HG03108 (cell line): ENCODE data around the gene NAIF1.
"Not testable (repeated sequence)": the region's sequence is repeated elsewhere in the genome, so short reads cannot be mapped to it uniquely, and the experiment has no call there.

ENCODE experiments used
- ATAC-seq: cut with Tn5 transposase; IDR thresholded peaks from one replicate; pipeline ENCODE4 v1.9.1; 2021; ENCODE audit warnings: moderate library complexity; ENCODE audit not compliant: unreplicated experiment

Gene NAIF1

DNA sequence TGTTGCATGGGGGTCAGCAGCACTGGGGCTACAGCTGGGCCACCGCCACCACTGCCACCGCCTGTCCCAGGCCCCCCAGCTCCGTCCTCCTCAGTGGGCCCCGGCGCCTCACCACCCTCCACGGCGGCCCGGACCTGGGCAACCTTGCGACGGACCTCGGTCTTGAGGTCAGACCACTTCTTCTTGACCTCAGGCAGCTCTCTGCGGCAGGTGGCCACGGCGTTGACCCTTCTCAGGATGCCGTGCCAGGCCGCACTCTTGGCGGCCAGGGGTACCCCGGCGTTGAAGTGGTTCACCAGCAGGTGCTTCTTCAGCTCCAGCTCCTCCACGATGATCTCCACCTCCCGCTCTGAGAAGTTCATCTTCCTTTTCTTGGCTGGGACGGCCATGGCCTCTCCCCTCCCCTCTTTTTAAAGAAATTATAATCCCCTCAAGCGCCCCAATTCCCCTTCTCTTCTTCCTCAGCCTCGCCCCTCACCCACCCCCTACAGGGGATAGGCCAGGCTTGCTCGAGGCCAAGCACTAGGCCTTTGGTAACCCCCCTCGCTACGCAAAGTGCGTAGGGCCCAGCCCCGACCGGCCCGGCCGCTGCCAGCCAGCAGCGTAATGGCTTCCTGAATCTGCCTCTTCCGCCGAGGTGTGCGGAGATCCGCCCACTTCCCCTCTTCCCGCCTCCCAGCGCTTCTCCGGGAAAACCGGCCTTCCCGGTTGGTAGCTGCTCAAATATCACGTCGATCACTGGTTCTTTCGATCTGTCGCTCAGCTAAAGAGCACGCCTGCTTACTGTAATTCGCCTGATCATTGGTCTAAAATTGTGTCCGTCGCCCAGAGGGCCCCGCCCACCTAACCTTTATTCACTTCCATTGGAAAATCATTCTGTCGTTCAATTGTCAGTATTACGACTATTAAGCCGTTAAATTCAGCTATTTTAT lies at the start of gene NAIF1:
Gene NAIF1 (minus strand): TSS at position 608 of the 932 bp plus-strand sequence. CDS start 219 bp downstream, at position 389.
- ATAC-seq: peak; percentile 52

DNA sequence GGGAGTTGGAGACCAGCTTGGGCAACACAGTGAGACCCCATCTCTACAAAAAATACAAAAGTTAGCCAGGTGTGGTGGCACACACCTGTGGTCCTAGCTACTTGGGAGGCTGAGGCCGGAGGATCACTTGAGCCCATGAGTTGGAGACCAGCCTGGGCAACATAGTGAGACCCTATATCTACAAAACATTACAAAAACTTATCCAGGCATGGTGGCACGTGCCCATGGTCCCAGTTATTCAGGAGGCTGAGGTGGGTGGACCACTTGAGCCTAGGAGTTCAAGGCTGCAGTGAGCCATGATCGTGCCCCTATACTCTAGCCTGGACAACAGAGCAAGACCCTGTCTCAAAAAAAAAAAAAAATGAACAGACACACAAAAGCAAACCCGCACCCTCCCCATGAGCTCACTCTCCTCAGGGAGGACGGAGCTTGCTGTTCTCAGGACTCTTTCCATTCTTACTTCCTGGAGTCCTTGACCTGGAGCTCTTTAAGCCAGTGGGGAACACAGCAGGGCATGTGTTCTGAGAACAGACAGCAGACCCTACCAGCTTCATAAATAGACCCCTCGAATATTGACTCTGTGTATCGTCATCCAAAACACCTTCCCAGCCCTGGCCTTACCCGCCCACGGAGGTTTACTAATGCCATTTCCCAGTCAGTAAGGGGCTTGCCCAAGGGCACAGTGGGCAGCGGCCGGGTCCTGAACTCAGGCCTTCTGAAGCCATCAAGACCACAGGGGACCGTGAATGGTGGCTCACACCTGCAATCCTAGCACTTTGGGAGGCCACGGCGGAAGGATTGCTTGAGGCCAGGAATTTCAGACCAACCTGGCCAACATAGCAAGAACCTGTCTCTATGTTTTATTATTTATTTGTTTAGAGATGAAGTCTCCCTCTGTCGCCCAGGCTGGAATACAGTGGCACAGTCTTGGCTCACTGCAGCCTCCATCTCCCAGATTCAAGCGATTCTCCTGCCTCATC lies 49.3 kb upstream of the NAIF1 start:
- no peak for ATAC-seq

DNA sequence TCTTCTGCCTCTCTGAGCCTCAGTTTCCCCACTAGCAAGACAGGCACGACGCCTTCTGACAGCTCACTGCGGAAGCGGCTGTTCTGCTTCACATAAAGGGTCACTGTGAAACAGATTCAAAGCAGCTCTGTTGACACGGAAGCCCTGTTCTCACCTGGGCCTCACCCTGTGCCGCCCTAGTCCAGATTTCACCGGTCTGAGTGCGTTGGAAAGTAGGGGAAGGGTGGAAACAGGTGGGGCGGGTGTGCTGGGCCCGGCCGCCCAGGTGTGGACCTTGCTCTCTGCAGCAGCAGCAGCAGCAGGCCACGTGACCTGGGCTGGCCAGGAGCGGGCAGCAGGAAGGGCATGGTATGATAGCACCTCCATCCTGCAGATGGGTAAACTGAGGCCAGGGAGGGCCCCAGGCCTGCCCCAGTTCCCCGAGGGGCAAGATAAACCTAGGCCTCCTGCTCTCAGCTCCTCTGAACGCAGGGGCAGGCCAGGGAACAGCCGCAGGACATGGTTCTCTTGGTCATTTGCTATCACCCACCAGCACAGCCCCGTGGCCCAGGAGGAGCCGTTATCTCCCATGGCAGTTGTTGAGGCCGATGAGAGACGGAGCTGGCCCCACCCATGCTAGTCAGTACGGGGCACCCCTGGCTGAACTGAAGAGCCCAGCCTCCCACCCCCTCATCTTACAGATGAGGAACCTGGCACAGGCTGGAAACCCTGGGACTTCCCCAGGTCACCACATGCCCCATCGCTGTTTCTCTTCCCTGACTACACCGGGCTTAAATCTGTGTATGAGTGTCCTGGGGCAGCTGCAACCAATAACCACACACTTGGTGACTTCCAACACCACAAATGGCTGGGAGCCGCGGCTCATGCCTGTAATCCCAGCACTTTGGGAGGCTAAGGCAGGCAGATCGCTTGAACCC lies 48.3 kb upstream of the NAIF1 start:
- ATAC-seq: no peak

DNA sequence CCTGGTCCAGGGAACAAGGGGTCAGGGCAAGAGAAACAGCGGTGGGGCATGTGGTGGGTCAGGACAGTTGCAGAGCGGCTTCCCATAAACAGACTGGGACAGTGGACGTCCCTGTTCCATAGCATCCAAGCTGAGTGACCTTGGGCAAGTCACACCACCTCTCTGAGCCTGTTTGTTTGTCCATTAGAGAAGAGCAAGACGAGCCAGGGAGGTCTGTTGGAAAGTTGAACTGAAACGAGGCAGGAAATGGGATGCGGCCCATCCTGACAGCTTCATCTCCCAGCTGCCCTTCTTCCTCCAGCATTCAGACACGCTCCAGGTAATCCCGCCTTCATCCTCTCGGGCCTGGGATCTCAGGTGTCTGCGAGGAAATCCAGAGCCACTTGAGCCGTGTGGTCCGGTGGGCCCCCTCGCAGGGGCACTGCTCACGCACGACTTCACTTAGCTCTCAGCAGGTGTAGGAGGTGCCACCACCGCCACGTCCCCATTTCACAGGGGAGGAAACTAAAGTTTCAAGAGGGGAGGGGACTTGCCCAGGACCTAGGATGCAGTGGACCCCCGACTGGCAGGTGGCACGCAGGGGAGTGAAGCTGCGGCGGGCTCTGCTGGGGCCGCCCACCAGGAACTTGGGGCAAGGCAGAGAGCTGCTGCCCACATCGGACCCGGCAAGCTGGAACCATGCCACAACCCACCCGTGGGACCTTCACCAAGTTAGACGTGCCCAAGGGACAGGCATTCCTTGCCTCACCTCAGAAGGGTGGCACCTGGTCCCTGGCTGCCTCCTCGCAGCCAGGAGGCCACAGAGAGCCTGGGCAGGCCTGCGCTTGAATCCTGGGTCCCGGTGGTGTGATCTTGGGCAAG lies 47.4 kb upstream of the NAIF1 start:
- no peak for ATAC-seq

GRCh38 chr9:128113526-128114325 lies 46.6 kb upstream of the NAIF1 start:
- no peak for ATAC-seq

GRCh38 chr9:128111726-128112125 lies 44.6 kb upstream of the NAIF1 start:
- ATAC-seq: not testable (repeated sequence)

DNA sequence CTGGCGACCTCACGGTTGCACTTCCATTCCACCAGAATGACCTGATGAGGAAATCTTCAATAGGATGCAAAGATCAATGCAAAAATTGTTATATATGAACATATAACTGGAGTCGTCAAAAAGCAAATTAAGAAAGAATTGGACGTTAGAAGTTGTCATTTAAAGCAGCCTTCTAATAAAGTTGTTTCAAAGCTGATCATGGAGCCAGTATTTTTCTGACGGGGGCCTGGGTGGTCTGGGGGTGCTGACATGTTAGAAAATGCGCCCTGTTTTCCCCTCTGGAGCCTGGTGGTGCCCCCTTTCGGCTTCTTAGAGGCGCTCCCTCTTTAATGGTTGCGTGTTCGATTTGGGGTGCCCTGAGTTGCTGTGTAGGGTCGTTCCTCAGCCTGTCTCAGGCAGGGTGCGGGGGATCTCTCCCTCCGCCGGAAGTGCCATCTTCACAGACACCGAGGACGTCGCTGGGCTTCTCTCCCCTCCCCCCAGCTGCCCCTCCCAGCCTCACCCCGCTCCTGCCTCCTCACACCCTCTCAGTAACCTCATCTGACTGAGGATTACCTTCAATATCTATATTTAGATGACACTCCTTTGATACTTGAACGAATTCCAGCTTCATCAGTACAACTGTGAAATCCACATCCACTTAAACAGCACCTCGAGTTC lies 42.1 kb upstream of the NAIF1 start:
- ATAC-seq: no peak

DNA sequence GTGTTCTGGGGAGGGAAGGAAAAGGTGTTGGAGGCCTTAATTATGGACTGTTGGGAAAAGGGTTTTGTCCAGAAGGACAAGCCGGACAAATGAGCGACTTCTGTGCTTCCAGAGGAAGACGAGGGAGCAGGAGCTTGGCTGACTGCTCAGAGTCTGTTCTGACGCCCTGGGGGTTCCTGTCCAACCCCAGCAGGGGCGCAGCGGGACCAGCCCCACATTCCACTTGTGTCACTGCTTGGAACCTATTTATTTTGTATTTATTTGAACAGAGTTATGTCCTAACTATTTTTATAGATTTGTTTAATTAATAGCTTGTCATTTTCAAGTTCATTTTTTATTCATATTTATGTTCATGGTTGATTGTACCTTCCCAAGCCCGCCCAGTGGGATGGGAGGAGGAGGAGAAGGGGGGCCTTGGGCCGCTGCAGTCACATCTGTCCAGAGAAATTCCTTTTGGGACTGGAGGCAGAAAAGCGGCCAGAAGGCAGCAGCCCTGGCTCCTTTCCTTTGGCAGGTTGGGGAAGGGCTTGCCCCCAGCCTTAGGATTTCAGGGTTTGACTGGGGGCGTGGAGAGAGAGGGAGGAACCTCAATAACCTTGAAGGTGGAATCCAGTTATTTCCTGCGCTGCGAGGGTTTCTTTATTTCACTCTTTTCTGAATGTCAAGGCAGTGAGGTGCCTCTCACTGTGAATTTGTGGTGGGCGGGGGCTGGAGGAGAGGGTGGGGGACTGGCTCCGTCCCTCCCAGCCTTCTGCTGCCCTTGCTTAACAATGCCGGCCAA lies 41.3 kb upstream of the NAIF1 start:
- ATAC-seq: no peak

DNA sequence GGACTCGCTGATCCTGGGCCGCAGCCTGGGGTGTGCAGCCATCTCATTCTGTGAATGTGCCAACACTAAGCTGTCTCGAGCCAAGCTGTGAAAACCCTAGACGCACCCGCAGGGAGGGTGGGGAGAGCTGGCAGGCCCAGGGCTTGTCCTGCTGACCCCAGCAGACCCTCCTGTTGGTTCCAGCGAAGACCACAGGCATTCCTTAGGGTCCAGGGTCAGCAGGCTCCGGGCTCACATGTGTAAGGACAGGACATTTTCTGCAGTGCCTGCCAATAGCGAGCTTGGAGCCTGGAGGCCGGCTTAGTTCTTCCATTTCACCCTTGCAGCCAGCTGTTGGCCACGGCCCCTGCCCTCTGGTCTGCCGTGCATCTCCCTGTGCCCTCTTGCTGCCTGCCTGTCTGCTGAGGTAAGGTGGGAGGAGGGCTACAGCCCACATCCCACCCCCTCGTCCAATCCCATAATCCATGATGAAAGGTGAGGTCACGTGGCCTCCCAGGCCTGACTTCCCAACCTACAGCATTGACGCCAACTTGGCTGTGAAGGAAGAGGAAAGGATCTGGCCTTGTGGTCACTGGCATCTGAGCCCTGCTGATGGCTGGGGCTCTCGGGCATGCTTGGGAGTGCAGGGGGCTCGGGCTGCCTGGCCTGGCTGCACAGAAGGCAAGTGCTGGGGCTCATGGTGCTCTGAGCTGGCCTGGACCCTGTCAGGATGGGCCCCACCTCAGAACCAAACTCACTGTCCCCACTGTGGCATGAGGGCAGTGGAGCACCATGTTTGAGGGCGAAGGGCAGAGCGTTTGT lies 40.5 kb upstream of the NAIF1 start:
- ATAC-seq: no peak

DNA sequence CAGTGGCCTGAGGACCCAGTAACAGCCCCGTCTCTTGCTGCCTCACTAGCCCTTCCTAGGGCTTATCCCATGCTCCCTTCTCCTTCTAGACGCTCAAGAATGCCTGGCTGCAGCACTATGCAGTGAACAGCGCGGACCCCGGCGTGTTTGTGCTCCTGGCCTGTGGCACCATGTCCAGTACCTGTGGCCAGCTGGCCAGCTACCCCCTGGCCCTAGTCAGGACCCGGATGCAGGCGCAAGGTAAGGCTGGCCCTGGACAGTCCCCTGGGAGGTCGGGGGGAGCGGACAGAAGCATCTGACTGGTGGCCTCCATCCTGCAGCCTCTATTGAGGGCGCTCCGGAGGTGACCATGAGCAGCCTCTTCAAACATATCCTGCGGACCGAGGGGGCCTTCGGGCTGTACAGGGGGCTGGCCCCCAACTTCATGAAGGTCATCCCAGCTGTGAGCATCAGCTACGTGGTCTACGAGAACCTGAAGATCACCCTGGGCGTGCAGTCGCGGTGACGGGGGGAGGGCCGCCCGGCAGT lies 39.9 kb upstream of the NAIF1 start:
- no peak for ATAC-seq

DNA sequence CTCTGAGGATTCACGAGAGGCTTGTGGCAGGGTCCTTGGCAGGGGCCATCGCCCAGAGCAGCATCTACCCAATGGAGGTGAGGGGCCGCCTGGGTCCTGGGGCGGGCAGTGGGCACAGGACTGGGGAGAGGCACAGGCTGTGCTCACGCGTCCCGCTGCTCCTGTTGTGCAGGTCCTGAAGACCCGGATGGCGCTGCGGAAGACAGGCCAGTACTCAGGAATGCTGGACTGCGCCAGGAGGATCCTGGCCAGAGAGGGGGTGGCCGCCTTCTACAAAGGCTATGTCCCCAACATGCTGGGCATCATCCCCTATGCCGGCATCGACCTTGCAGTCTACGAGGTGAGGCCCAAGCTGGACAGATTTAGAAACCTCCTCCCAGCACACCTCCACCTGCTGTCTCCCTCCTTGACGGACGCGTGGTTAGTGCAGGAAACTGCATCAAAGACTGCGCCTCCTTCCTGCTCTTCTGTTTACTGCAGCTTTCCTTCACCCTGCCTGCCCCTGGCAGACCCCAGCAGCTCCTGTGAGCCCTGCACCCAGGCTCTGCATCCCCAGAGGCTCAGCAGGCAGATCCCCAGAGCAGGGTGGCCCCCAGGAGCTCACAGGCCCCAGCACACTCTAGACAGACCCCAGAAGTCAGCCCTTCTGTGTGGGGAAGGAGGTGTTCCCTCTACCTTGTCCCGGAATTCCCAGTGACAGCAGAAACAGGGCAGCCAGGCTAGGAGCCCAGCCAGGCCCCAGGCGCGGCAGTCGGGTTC lies 39.2 kb upstream of the NAIF1 start:
- ATAC-seq: no peak

DNA sequence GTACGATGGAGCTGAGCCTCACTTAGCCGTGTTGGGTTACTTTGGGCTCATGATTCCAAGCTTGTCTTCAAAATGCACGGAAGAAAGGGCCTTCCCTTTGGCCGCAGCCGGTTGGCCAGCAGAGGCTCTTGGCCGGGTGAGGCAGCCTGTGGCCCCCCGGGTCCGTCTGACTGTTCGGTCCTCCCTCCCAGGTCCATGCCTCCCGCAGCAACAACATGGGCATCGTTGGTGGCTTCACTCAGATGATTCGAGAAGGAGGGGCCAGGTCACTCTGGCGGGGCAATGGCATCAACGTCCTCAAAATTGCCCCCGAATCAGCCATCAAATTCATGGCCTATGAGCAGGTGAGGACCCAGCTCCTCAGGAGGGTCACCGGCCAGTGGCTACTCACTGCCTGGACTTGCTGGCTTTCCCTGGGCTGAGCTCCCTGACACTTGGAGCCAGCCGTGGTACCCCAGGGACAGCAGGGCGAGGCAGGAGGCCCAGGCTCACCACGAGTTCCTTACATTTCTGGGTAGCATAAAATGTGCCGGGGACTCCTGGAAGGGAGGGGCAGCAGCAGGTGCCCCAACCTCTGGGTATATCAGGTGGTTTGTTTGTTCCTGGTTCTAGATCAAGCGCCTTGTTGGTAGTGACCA lies 38.5 kb upstream of the NAIF1 start:
- ATAC-seq: no peak

DNA sequence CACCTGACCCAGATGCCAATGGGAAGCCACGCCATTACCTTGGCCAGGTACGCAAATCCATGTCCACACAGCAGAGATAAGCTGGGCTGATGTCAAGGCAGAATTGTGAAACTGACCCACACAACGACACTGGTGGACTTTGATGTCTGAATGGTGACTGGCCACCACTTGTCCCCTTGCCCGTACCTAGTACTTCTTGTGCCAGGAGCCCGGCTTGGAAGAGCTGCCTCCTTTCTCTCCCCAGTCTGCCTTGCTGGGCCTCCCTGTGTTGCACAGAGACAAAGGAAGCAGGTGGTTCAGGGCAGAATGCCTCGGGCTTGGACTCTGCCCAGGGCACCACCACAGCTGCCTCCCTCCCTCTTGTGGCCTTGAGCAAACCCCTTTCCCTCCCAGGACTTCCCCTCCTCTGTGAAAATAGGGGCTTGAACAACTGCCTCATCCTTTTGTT lies 37.1 kb upstream of the NAIF1 start:
- no peak for ATAC-seq

- ATAC-seq: no peak
Observed at GRCh38 chr9:128103589-128103962, 36.5 kb upstream of the NAIF1 start.
